ENCODE data around the gene BGN.

Gene BGN

DNA sequence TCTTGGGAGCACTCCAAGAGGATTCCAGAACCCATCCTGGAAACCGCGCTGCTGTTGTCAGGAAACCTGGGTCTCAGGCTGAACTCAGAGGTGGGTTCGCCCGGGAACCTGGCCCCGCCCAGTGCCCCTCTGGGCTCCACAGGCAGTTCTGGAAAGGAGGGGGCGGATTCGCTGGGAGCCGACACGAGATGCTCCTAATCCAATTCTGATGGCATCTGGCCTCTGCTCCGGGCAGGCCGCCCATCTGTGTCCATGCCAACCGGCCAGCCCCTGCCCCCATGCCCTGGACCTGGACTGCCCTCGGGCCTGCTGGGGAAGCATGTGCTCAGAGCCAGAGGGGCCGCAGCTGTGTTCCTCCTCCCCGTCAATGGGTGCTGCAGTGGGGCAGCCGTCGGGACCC lies 43.6 kb downstream of the BGN start:
- H3K4me3 ChIP-seq (replicated peaks in 1 of 2; ENCODE audit: low read depth in 2 of 2, low read length in 2 of 2), result no peak overlapping the region
- TF ChIP-seq, protein P1, sequence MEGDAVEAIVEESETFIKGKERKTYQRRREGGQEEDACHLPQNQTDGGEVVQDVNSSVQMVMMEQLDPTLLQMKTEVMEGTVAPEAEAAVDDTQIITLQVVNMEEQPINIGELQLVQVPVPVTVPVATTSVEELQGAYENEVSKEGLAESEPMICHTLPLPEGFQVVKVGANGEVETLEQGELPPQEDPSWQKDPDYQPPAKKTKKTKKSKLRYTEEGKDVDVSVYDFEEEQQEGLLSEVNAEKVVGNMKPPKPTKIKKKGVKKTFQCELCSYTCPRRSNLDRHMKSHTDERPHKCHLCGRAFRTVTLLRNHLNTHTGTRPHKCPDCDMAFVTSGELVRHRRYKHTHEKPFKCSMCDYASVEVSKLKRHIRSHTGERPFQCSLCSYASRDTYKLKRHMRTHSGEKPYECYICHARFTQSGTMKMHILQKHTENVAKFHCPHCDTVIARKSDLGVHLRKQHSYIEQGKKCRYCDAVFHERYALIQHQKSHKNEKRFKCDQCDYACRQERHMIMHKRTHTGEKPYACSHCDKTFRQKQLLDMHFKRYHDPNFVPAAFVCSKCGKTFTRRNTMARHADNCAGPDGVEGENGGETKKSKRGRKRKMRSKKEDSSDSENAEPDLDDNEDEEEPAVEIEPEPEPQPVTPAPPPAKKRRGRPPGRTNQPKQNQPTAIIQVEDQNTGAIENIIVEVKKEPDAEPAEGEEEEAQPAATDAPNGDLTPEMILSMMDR (IDR thresholded peaks at IDR 0.05; ENCODE audit: low read depth, low read length), result no peak
- DNase-seq (ENCODE audit: low read depth in 2 of 2), result no peak

DNA sequence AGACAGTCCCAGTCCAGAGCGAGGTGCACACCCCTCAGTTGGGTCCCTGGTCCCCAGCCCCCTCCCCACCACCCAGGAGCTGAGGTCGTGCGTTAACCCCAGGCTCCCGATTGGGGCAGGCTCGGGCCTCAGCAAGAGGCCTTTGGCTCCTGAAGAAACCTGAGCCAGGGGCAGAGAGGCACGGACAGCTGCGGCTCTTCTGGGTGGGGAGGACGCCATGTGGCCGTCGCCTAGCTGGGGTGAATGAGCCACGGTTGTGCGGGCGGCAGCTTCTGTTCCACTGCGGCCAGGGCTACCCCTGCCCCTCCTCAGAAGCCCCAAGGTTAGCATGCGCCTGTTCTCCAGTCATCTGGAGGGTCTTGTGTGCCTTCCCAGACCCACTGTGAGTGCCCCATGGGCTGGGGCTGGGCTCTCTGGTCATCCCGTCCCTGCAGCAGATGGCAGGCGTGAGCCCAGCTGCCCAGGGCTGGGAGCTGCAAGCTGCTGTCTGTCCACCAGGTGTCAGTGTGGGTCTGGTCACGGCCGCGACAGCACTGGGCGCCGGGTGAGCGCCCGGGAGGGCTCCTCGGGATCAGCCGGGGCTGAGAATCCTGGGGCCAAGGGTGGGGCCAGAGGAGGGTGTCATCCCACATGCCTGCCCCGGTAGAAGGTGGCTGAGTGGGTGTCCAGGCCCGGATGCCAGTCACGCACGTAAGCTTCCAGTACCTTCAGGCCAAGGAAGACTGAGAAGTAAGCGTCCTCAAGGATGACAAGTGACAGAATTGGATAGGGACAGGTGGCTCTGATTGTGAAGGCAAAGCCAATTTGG lies 44.6 kb downstream of the BGN start:
- no peak overlapping the region for H3K4me3 ChIP-seq (replicated peaks in 1 of 2; ENCODE audit: low read depth in 2 of 2, low read length in 2 of 2)
- DNase-seq (ENCODE audit: low read depth in 2 of 2), result peak; percentile 64
- TF ChIP-seq, protein P1 (IDR thresholded peaks at IDR 0.05; ENCODE audit: low read depth, low read length), result peak; percentile 89

DNA sequence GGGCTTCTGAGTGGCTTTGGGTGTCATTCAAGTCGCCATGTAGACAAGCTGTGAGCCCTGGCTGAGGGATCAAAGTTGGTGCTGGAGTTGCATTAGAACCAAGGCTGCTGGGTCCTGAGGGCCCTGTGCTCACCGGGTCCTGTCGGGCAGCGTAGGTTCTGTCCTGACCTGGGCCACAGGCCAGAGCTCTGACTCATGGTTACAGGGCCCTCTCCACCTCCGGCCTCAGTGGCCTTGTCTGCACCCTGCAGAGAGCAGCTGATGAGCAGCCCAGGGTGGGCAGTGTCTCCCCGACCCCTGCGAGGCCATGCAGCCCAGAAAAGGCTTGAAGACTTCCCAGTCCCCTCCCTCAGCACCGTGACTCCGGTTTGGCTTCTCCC lies 45.2 kb downstream of the BGN start:
- TF ChIP-seq, protein P1 (IDR thresholded peaks at IDR 0.05; ENCODE audit: low read depth, low read length), result no peak
- H3K4me3 ChIP-seq (replicated peaks in 1 of 2; ENCODE audit: low read depth in 2 of 2, low read length in 2 of 2), result no peak overlapping the region

DNA sequence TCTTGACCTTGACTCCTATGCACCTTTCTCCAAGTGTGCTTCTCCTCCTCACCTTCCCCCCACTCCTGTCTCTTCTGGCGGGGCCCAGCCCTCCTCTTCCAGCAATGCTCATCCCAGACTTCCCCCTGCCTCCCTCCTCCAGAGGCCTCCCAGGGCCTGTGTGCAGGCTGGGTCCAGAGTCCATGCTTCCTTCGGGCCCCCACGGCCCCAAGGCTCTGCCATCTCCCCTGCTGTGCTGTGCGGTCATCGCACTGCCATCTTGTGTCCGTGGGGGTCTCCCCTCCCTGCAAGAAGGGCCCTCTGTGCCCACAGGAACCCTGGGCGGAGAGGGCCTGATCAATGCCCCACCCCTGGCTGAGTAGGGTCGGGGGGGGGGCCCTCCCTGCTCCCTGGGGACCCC lies 49.9 kb downstream of the BGN start:
- H3K4me3 ChIP-seq (replicated peaks in 1 of 2; ENCODE audit: low read depth in 2 of 2, low read length in 2 of 2), result no peak overlapping the region
- TF ChIP-seq, protein P1 (IDR thresholded peaks at IDR 0.05; ENCODE audit: low read depth, low read length), result no peak
- DNase-seq (ENCODE audit: low read depth in 2 of 2), result no peak

More for the DNA sequence above, 45.2 kb downstream of the BGN start:
- no peak for DNase-seq (ENCODE audit: low read depth in 2 of 2)

DNA sequence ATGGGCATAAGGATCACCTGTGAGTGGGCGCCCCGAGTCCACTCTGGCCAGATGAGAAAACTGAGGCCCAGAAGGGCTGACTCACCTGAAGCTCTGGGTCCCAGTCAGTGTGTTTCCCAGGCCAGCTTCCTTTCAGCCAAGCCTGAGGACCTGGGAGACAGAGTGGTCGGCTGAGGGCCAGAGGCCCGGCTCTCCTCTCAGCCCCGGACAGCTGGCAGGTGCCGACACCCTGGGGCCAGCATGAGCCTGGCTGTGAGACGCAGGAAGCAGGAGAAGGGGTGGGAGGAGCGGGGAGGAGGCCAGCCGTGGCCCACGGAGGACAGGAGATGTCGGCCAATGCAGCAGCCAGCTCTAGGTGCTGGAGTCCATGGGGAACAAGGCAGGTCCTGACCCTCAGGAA lies 51.6 kb downstream of the BGN start:
- TF ChIP-seq, protein P1 (IDR thresholded peaks at IDR 0.05; ENCODE audit: low read depth, low read length), result no peak
- no peak overlapping the region for H3K4me3 ChIP-seq (replicated peaks in 1 of 2; ENCODE audit: low read depth in 2 of 2, low read length in 2 of 2)
- DNase-seq (ENCODE audit: low read depth in 2 of 2), result no peak

DNA sequence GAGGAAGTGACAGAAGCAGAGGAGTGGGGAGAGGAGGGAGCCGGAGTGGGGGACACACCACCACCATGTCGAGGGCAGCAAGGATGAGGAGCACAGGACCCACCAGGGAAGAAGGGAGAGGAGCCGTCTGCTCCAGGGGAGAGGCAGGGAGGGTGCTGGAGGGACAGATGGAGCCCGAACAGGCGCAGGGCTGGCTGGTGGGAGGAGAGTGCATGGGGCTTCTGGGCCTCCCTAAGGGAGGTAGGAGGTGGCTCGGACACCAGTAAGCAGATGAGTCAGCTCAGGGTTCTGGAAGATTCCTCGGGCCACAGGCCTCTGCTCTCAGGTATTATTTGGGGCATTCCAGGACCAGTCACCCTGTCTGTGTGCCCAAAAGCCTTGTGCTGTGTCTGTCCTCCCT lies 52.4 kb downstream of the BGN start:
- TF ChIP-seq, protein P1 (IDR thresholded peaks at IDR 0.05; ENCODE audit: low read depth, low read length), result no peak
- DNase-seq (ENCODE audit: low read depth in 2 of 2), result no peak
- H3K4me3 ChIP-seq (replicated peaks in 1 of 2; ENCODE audit: low read depth in 2 of 2, low read length in 2 of 2), result no peak overlapping the region

DNA sequence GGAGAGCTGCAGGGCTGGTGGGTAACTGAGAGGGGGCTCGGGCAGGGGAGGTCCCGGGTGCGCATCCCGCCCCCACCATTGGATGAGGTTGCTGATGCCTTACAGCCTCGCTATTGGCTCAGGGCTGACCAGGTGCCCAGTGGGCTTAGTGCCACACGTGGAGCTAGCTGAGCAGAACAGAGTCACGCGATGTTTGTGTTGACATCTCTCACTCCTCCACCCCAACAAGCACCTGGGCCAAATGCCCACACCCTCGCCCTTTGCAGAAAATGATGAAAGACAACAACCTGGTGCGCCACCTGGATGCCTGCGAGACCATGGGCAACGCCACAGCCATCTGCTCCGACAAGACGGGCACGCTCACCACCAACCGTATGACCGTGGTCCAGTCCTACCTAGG lies 54.5 kb downstream of the BGN start:
- TF ChIP-seq, protein P1 (IDR thresholded peaks at IDR 0.05; ENCODE audit: low read depth, low read length), result no peak
- DNase-seq (ENCODE audit: low read depth in 2 of 2), result no peak
- no peak overlapping the region for H3K4me3 ChIP-seq (replicated peaks in 1 of 2; ENCODE audit: low read depth in 2 of 2, low read length in 2 of 2)
